Neural progenitor cell (in vitro differentiated cells): ENCODE data around the gene INPP5E.

Source experiments
- EZH2 ChIP-seq: fragments of 200-600 bp; sonication (generic); IDR thresholded peaks from 2 replicates; pipeline ENCODE4 v1.6.1; 2017; ENCODE audit warnings: antibody characterized with exemption, mild to moderate bottlenecking, moderate library complexity
- TF ChIP-seq, protein P1 (sequence below): fragments of 200-600 bp; sonication (generic); IDR thresholded peaks from 2 replicates; pipeline ENCODE4 v1.5.1; 2017; ENCODE audit warnings: antibody characterized with exemption, mild to moderate bottlenecking

DNA sequence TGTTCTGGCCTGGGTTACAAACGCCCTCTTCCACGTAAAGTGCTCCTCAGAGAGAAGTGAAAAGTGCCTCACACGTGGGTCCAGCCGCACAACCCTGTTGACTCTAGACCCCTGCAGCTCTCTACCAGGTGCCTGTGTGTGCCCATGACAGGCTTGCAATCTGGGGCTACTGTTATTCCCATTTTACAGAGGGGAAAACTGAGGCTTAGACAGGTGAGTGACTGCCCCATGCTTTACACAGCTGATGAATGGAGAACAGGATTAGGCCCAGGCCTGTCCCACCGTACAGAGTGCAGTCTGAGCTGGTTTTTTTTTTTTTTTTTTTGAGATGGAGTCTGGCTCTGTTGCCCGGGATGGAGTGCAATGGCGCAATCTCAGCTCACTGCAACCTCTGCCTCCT is 6.2 kb upstream of the INPP5E start:
- TF ChIP-seq, protein P1, sequence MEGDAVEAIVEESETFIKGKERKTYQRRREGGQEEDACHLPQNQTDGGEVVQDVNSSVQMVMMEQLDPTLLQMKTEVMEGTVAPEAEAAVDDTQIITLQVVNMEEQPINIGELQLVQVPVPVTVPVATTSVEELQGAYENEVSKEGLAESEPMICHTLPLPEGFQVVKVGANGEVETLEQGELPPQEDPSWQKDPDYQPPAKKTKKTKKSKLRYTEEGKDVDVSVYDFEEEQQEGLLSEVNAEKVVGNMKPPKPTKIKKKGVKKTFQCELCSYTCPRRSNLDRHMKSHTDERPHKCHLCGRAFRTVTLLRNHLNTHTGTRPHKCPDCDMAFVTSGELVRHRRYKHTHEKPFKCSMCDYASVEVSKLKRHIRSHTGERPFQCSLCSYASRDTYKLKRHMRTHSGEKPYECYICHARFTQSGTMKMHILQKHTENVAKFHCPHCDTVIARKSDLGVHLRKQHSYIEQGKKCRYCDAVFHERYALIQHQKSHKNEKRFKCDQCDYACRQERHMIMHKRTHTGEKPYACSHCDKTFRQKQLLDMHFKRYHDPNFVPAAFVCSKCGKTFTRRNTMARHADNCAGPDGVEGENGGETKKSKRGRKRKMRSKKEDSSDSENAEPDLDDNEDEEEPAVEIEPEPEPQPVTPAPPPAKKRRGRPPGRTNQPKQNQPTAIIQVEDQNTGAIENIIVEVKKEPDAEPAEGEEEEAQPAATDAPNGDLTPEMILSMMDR = no peak
- no peak for TF ChIP-seq EZH2
